ENCODE data around the gene TCEAL4.
"Not testable (repeated sequence)": the region's sequence is repeated elsewhere in the genome, so short reads cannot be mapped to it uniquely, and the experiment has no call there.

Gene TCEAL4

GRCh38 chrX:103585411-103586313 lies at the start of gene TCEAL4:
TSS of gene TCEAL4 (plus strand) at chrX:103585515. CDS start at chrX:103586676, 1,161 bp downstream.
- peak; percentile 9 for DNase-seq

DNA sequence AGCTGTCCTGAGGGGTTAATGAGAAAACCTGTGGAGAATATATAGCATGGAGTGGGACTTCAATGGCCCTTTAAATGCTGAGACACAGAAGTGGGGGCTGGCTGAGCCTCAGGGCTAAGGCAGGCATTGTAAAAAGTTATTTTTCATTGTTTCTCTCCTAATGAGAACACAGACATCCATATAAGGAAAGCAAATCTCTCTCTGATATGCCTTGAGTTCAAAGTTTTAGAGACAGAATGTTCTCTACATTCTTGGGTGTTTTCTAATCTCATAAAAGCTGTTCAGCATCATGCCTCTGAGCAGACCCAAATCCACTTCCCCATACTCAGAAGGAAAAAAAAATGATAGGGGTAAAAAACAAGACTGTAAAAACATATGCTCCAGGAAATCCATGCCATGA lies 49.2 kb upstream of the TCEAL4 start:
- no peak for DNase-seq

- no peak for DNase-seq
Observed at GRCh38 chrX:103536732-103537131, 48.6 kb upstream of the TCEAL4 start.

- no peak for DNase-seq
Observed at GRCh38 chrX:103537871-103538387, 47.4 kb upstream of the TCEAL4 start.

- no peak for DNase-seq
Observed at GRCh38 chrX:103538728-103539127, 46.6 kb upstream of the TCEAL4 start.

DNA sequence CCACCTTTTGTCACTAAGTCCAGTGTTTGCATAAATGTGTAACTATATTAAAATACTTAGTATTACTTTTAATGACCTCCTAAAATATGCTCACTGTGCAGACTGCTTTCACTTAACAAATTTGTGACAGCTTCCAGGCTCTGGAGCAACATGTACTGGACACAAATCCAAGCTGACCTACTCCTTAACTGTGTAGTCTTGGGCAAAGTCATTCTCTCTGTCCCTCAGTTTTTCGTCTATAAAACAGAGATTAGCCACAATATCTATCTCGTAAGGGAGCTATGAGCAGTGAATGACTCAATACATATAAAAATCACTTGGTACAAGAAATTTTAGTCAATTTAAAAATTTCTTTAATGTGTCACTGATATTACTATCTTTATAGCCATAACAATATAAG lies 45.6 kb upstream of the TCEAL4 start:
- DNase-seq = no peak

DNA sequence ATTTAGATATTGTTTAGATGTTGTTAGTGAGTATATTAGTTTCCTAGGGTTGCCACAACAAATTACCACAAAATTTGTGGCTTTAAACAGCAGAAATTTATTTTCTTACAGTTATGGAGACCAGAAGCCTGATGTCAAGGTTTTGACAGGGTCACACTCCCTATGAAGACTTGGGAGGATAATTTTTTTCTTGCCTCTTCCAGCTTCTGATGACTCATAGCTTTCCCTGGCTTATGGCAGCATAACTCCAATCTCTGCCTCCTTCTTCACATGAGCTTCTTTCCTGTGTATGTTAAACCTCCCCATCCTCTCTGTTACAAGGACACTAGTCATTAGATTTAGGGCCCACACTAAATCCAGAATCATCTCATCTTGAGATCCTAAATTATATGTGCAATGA lies 45.2 kb upstream of the TCEAL4 start:
- no peak for DNase-seq

DNA sequence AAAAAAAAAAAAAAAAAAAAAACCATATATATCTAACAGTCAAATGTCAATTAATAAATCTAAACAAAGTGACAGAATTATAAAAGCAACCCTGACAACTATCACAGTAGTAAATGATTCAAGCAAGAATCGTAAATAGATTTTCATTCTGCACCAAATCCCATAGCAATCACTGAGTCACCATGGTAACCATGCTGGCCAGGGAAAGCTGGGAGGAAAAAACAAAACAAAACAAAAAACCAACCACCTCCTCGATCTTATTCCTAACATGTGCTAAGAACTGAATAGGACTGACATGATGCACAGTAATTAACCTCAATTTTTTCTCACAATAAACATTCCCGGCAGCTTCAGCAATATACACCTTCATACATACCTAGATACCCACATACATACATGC lies 35.4 kb upstream of the TCEAL4 start:
- DNase-seq = no peak

GRCh38 chrX:103550415-103551051 lies 34.8 kb upstream of the TCEAL4 start:
- no peak for DNase-seq

DNA sequence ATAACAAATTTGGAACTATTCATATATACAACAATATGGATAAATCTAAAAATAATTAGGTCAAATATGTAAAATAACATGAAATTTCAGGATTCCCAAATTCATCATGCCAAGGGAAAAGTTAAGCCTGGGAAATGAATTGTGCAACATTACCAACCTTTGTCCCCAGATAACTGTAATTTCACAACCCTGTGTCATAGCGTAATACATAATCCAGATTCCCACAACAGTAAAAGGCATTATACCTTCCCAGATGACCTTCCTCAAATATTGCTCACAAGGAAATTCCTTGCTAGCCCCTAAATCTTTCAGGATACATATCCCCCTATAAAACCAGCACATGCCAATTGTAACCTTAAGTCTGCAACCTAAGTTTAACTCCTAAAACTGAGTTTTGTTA lies 33.1 kb upstream of the TCEAL4 start:
- DNase-seq = no peak

GRCh38 chrX:103554687-103555424 lies 30.5 kb upstream of the TCEAL4 start:
- DNase-seq = peak; percentile 15

GRCh38 chrX:103556963-103557612 lies 28.2 kb upstream of the TCEAL4 start:
- DNase-seq = peak; percentile 38

- no peak for DNase-seq
Observed at GRCh38 chrX:103560256-103560655, 25.1 kb upstream of the TCEAL4 start.

DNA sequence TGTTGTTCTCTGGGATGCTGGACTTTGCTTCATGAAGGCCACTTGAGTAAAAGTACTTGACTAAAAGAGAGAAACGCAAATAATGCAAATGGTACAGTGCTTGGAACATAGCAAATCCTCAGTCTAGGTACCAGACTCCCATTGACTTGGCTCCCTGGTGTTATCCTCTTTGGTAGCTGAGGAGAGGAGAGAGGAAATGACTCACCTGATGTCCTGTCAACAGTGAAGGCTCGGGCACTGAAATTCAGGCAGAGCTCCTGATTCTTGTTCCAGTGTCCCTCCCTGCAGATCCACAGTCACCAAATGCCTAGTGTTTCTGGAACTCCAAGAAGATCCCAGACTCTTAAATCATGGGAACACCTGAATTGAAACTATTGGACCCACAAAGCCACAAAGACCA lies 22.5 kb upstream of the TCEAL4 start:
- DNase-seq = no peak

- DNase-seq = no peak
Observed at GRCh38 chrX:103565197-103565596, 20.1 kb upstream of the TCEAL4 start.

DNA sequence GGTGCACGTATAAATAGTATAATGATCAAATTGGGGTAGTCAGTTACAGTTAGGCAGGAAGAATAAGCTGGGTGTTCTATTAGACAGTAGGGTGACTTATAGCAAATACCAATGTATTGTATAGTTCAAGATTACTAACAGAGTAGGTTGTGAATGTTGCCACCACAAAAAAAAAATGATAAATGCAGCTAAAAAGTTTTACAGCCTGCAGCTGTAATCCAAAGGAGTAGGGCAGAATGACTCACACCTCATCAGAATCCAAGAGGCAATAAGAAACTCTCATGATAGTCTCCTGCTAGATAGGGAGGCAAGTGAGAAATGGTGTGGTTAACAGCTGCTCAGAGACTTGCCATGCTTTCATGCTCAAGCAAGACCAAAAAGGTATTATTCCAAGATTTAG lies 19.6 kb upstream of the TCEAL4 start:
- no peak for DNase-seq

DNA sequence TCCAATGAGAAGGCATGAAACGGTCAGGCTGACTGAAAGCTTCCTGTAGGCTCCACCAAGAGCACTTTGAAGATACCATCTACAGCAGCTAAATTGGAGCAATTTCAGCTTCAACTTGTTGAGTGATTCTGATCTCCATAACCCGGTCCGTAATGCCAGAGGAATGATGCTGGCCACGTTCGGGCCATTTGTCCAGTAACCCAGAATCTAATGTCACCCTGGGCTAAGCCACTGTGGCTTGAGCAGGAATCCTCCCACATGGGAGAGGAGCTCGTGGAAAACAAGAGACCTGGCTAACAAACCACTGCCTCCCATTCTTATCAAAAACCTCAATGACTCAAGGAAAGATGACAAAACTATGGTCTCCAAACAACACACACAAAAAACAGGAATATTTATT lies 14.2 kb upstream of the TCEAL4 start:
- no peak for DNase-seq

- DNase-seq = no peak
Observed at GRCh38 chrX:103571726-103572125, 13.6 kb upstream of the TCEAL4 start.

GRCh38 chrX:103573202-103573601 lies 12.1 kb upstream of the TCEAL4 start:
- no peak for DNase-seq

GRCh38 chrX:103584596-103584995 lies 719 bp upstream of the TCEAL4 start:
- no peak for DNase-seq

DNA sequence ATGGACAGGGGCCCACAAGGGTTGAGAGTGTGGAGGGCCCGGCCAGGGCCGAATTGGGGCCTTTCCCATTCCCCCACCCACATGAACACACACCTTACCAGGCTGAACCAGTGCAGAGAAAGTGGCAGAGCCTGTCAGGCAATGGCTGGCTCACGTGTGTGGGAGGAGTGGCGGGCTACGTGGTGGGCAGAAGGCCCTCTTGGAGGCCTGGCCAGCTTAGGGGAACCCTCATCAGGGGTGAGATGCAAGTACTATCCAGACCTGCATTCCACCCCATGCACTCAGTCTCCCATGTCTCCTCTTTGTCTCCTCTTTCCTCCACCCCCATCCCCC lies 965 bp downstream of the TCEAL4 start:
- no peak for DNase-seq

DNA sequence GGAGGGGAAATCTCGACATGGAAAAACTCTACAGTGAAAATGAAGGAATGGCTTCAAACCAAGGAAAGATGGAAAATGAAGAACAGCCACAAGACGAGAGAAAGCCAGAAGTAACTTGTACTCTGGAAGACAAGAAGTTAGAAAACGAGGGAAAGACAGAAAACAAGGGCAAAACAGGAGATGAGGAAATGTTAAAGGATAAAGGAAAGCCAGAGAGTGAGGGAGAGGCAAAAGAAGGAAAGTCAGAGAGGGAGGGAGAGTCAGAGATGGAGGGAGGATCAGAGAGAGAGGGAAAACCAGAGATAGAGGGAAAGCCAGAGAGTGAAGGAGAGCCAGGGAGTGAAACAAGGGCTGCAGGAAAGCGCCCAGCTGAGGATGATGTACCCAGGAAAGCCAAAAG lies 1.3 kb downstream of the TCEAL4 start:
- no peak for DNase-seq

- not testable (repeated sequence) for DNase-seq
Observed at GRCh38 chrX:103592295-103592694, 7.0 kb downstream of the TCEAL4 start.

All from NCI-H2029 (cell line).